Keratinocyte (primary cell): ENCODE results near the gene AMIGO1.

Experiments
- CTCF ChIP-seq, 3 experiments: IDR thresholded peaks in 1 of 3; conservative IDR thresholded peaks in 1 of 3; optimal IDR thresholded peaks in 1 of 3; 2 replicates in 2 of 3; 3 replicates in 1 of 3; pipeline versions ENCODE3 to v1.5.1; 2011; ENCODE audit warnings: low read length in 3 of 3, mild to moderate bottlenecking in 3 of 3, moderate library complexity in 2 of 3, control low read depth in 1 of 3, inconsistent platforms in 1 of 3; ENCODE audit not compliant: insufficient read depth in 2 of 3; ENCODE audit errors: extremely low read depth in 1 of 3
- EZH2 ChIP-seq: IDR thresholded peaks from one replicate; pipeline ENCODE4 v1.6.1; 2012; ENCODE audit warnings: inconsistent platforms, mild to moderate bottlenecking, low read length, moderate library complexity

GRCh38 chr1:109531826-109532364 lies 22.4 kb upstream of the AMIGO1 start:
- TF ChIP-seq CTCF (optimal IDR thresholded peaks at IDR 0.05 in 1 of 3, IDR thresholded peaks at IDR 0.05 in 1 of 3, conservative IDR thresholded peaks at IDR 0.05 in 1 of 3; ENCODE audit: extremely low read depth in 1 of 3, insufficient read depth in 2 of 3, low read length in 3 of 3), result no peak
- no peak for TF ChIP-seq EZH2
